ENCODE results near the gene KCNF1. TPM values are rescaled to one million over a fixed set of nuclear protein-coding genes. Genes with fewer than 3 reads are reported as not detected.
"Not testable (repeated sequence)": the region's sequence is repeated elsewhere in the genome, so short reads cannot be mapped to it uniquely, and the experiment has no call there.

The KCNF1 gene
- total RNA-seq, 2 experiments from 2014 or later = not detected

GRCh38 chr2:10957391-10957790 is 45.7 kb downstream of the KCNF1 start:
- TF ChIP-seq EZH2phosphoT487 (IDR thresholded peaks at IDR 0.05; ENCODE audit: borderline replicate concordance, low read depth, low read length) (no peak), CTCF (conservative IDR thresholded peaks at IDR 0.05; ENCODE audit: low read length) (no peak)
- H3K79me2 ChIP-seq (ENCODE audit: insufficient read depth, low read depth, low read length) = no peaks in the 10 kb centered on the region
- H3K9me2 ChIP-seq (ENCODE audit: insufficient read depth, low read length) = no peaks in the 10 kb centered on the region
- H3K4me2 ChIP-seq (ENCODE audit: low read length) = no peak overlapping the region
- H3K4me1 ChIP-seq (ENCODE audit: insufficient read depth, low read length, poor library complexity, severe bottlenecking) = no peaks in the 10 kb centered on the region
- POLR2A ChIA-PET = no interaction called here
- H4K20me1 ChIP-seq (ENCODE audit: insufficient read depth, low read length) = no peaks in the 10 kb centered on the region
- H3K9me3 ChIP-seq (ENCODE audit: low read length) = no peaks in the 10 kb centered on the region
- no TSS peak for BruUV-seq (replicated peaks)
- no peak overlapping the region for H2AFZ ChIP-seq (ENCODE audit: low read length)
- DNase-seq (ENCODE audit: low spot score) = no peak
- H3K27ac ChIP-seq (ENCODE audit: low read depth, low read length, poor library complexity, severe bottlenecking) = no peak overlapping the region
- no peaks in the 10 kb centered on the region for H3K36me3 ChIP-seq (ENCODE audit: insufficient read depth, low read length)
- CTCF ChIA-PET (ENCODE audit: unreplicated experiment) = no interaction called here
- intact Hi-C loops (cut with micrococcal nuclease; ENCODE audit: unreplicated experiment) = no loop called here
- no peak overlapping the region for H3K4me3 ChIP-seq (ENCODE audit: low read depth, low read length, poor library complexity, severe bottlenecking)

DNA sequence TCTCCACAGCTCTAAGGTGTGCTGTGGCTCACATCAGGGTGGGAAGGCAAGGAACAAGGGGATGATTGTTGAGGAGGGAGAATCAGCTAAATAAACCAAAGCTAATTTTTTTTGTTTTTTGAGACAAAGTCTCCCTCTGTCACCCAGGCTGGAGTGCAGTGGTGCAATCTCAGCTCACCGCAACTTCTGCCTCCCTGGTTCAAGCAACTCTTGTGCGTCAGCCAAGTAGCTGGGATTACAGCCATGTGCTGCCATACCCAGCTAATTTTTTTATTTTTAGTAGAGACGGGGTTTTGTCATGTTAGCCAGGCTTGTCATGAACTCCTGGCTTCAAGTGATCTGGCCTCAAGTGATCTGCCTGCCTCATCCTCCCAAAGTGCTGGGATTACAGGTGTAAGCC is 46.7 kb downstream of the KCNF1 start:
- H3K36me3 ChIP-seq (ENCODE audit: insufficient read depth, low read length); DNase-seq (ENCODE audit: low spot score); intact Hi-C loops (cut with micrococcal nuclease; ENCODE audit: unreplicated experiment); H3K79me2 ChIP-seq (ENCODE audit: insufficient read depth, low read depth, low read length); H3K9me2 ChIP-seq (ENCODE audit: insufficient read depth, low read length); CTCF ChIA-PET (ENCODE audit: unreplicated experiment); H4K20me1 ChIP-seq (ENCODE audit: insufficient read depth, low read length); H2AFZ ChIP-seq (ENCODE audit: low read length); H3K4me1 ChIP-seq (ENCODE audit: insufficient read depth, low read length, poor library complexity, severe bottlenecking); H3K9me3 ChIP-seq (ENCODE audit: low read length); H3K27ac ChIP-seq (ENCODE audit: low read depth, low read length, poor library complexity, severe bottlenecking); BruUV-seq (replicated peaks); H3K4me2 ChIP-seq (ENCODE audit: low read length); H3K4me3 ChIP-seq (ENCODE audit: low read depth, low read length, poor library complexity, severe bottlenecking): not testable (repeated sequence)
- POLR2A ChIA-PET = interaction anchor here (0.9 kb wide), 1 partner anchor 15 kb away, joined by 3 read pairs; no protein-coding TSS in a partner anchor

DNA sequence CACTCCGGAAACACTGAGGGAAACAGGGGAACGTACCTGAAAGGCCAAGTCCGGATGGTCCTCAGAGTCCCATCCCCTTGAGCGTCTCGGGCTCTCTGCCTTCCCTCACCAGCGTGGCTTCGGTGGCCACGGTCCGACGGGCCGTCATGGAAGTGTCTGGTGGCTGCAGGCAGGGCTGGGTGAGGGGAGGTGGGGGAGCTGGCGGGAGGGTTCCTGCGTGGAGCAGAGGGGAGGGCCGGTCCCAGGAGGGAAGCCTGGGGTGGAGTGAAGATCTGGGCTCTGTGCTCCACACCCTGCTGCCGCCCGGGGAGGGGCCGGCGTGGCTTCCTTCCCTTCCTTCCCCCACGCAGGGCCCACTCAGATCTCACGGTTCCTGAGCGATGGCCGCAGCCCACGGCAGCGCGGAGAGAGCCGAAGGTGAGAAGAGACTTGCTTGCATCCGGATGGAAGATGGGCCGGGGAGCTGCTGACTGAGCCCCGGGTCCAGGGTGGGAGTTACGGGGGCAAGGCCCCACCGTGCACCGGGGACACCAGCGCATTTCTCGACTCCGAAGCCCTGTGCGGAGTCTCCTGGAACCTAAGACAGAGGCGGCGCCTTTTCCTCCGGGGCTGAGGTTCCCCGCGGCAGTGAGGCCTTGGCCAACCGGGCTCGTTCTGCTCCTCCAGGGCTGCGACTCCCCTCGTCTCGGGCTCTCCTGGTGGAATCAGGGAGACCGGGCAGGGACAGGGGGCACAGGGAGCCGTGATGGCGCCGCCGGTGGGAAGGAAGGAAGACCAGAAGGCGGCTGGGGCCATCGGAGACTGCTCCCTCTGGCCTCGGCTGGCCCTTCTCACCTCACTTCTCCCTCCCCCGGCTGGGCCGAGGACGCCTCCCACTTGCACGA is 49.1 kb downstream of the KCNF1 start:
- H3K9me2 ChIP-seq (ENCODE audit: insufficient read depth, low read length) = no peaks in the 10 kb centered on the region
- no peaks in the 10 kb centered on the region for H3K36me3 ChIP-seq (ENCODE audit: insufficient read depth, low read length)
- ChIA-PET CTCF (ENCODE audit: unreplicated experiment) (no interaction called here), POLR2A (no interaction called here)
- H3K4me3 ChIP-seq (ENCODE audit: low read depth, low read length, poor library complexity, severe bottlenecking) = no peak overlapping the region
- no peaks in the 10 kb centered on the region for H3K4me1 ChIP-seq (ENCODE audit: insufficient read depth, low read length, poor library complexity, severe bottlenecking)
- TF ChIP-seq EZH2phosphoT487 (IDR thresholded peaks at IDR 0.05; ENCODE audit: borderline replicate concordance, low read depth, low read length) (no peak), CTCF (conservative IDR thresholded peaks at IDR 0.05; ENCODE audit: low read length) (no peak)
- H3K79me2 ChIP-seq (ENCODE audit: insufficient read depth, low read depth, low read length) = no peaks in the 10 kb centered on the region
- no peak overlapping the region for H2AFZ ChIP-seq (ENCODE audit: low read length)
- intact Hi-C loops (cut with micrococcal nuclease; ENCODE audit: unreplicated experiment) = no loop called here
- no peak for DNase-seq (ENCODE audit: low spot score)
- no peaks in the 10 kb centered on the region for H3K9me3 ChIP-seq (ENCODE audit: low read length)
- no peak overlapping the region for H3K4me2 ChIP-seq (ENCODE audit: low read length)
- H4K20me1 ChIP-seq (ENCODE audit: insufficient read depth, low read length) = no peaks in the 10 kb centered on the region; the same call in 1 of the 2 replicates
- no TSS peak for BruUV-seq (replicated peaks)
- H3K27ac ChIP-seq (ENCODE audit: low read depth, low read length, poor library complexity, severe bottlenecking) = no peak overlapping the region

All from OCI-LY7 (cell line).